Epidermal melanocyte (primary cell): Measurements from ENCODE around the gene CD8A.
"Not testable (repeated sequence)": the region's sequence is repeated elsewhere in the genome, so short reads cannot be mapped to it uniquely, and the experiment has no call there.

Experiments
- DNase-seq: peaks from one replicate; pipeline ENCODE4 v3.0.0; 2011; ENCODE audit warnings: low spot score; ENCODE audit not compliant: insufficient read length

CD8A gene

DNA sequence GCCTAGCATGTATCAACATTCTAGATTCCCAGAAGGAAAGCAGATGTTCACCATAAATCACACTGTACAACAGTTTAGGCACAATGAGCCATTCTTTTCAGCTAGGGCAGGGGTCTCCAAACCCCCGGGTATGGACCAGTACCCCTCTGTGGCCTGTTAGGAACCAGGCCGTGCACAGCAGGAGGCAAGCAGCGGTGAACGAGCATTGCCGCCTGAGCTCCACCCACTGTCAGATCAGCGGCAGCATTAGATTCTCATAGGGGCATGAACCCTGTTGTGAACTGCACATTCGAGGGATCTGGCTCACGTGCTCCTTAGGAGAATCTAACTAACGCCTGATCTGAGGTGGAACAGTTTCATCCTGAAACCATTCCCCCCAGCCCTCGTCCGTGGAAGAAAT is 50.8 kb downstream of the CD8A start:
- DNase-seq, result not testable (repeated sequence)

DNA sequence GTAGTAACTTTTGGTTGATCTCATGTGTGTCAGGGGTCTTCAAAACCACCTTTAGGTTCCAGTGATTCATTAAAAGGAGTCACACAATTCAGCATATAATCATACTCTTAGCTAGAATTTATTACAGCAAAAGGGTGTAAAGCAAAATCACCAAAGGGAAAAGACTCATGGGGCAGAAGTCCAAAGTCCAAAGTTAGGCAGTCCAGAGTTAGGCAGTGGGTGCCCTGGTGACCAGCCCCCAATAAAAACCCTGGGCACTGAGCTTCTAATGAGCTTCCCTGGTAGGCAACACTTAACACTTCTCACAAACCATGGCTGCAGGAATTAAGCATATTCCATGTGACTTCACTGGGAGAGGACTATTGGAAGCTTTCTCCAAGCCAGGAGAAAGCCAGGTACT is 51.2 kb downstream of the CD8A start:
- DNase-seq, result not testable (repeated sequence)

DNA sequence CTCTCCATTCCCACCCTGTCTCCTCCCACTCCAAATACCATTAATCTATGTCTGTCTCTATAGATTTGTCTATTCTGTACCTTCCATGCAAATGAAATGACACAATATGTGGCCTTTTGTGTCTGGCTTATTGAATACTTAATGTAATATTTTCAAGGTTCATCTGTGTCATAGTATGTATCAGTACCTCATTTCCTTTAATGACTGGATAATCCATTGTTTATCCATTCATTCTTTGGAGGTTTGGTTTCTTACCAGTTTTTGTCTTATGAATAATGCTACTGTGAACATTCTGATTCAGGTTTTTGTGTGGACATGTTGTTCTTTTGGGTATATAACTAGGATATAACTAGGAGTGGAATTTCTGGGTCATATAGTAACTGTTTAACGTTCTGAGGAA is 55.8 kb downstream of the CD8A start:
- not testable (repeated sequence) for DNase-seq
